Renal pelvis (tissue), 12 donors: Measurements from ENCODE around the gene CD300C. TPM values are rescaled to one million over a fixed set of nuclear protein-coding genes. Genes with fewer than 3 reads are reported as not detected.
"Not testable (repeated sequence)": the region's sequence is repeated elsewhere in the genome, so short reads cannot be mapped to it uniquely, and the experiment has no call there.

Source experiments
- DNase-seq: peaks from one replicate; pipeline ENCODE4 v3.0.0-alpha.2; 2013
- long read RNA-seq, 16 experiments: transcript quantifications; one replicate each; lab custom pipeline, GENCODE V29; 2026
- polyA plus RNA-seq, 3 donors: library from polyadenylated mRNA; unstranded; fragments of 120-200 nt; gene quantifications; one replicate each; pipeline ENCODE4 v1.2.1, GENCODE V29; 2013; ENCODE audit not compliant: insufficient read length in 3 of 3

CD300C gene
- under 1 TPM; 0.56 to 0.68 (median 0.59) TPM for polyA plus RNA-seq
- long read RNA-seq, donor 1, partial matches to known transcripts = 0 of 1 reads
- long read RNA-seq, donor 1, other reads (novel, unspliced or antisense) = 0 of 1 reads
- long read RNA-seq, donor 2 = 0 reads
- long read RNA-seq, donor 3 = 0 reads
- long read RNA-seq, donor 4 = 0 reads
- long read RNA-seq, donor 5 = 0 reads
- long read RNA-seq, donor 6, partial matches to known transcripts = 0 of 1 reads
- long read RNA-seq, donor 6, other reads (novel, unspliced or antisense) = 0 of 1 reads
- long read RNA-seq, donor 7 = 0 reads
- long read RNA-seq, donor 8 = 0 reads
- long read RNA-seq, donor 9 = 0 reads
- long read RNA-seq, donor 10 = 0 reads
- long read RNA-seq, donor 11 = 0 reads
- long read RNA-seq, donor 12 = 0 reads
- long read RNA-seq, donor 13 = 0 reads
- long read RNA-seq, donor 14 = 0 reads
- long read RNA-seq, donor 15 = 0 reads
- long read RNA-seq, donor 16 = 0 reads

DNA sequence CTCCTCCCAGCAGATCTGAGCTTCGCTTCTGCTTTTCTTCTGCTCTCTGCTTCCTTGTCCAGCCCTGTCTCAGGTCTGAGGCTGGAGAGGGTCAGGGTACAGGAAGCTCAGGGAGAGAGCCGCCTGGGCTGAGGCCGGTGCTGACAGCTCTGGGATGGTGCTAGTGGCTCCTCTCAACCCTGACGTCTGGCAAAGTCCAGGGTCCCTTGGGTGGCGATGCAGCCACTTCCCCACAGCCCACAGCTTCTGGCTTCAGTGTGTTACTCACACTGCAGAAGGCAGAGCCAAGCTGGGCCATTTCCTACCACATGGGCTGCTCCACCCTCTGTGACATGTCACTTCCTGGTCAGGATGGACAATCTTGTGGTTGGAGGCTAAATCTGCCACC lies at the start of gene CD300C:
TSS of gene CD300C (minus strand) at position 273 of the 388 bp plus-strand sequence. CDS start 333 bp downstream, outside the sequence.
- no peak for DNase-seq

DNA sequence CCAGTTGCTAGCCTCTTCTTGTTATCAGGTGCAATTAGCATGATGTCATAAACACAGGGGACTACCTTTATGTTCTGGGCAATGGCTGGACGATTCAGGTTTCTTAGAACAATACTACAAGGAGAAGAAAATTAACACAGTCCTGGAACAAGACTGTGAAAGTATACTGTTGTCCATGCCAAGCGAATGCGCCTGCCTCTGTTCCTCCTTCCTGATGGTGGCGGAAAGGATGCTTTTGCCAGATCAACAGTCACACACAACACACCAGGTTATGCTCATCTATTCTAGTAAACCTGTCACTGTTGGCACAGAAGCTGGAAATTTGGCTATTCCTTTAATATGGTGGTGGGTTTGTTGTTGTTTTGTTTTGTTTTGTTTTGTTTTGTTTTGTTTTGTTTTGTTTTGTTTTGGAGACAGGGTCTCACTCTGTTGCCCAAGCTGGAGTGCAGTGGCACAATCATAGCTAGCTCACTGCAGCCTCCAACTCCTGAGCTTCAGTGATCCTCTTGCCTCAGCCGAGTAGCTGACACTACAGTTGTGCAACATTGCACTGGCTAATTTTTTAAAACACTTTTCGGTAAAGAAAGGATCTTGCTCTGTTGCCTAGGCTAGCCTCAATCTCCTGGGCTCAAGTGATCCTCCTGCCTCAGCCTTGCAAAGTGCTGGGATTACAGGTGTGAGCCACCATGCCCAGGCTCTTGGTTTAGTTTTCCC lies 49.3 kb upstream of the CD300C start:
- DNase-seq = no peak

- no peak for DNase-seq
Measured at GRCh38 chr17:74592087-74592990, 46.4 kb upstream of the CD300C start, which contains the start of gene CD300LD. CD300LD (minus strand) TSS chr17:74592283; CDS start chr17:74592202, 81 bp downstream.

DNA sequence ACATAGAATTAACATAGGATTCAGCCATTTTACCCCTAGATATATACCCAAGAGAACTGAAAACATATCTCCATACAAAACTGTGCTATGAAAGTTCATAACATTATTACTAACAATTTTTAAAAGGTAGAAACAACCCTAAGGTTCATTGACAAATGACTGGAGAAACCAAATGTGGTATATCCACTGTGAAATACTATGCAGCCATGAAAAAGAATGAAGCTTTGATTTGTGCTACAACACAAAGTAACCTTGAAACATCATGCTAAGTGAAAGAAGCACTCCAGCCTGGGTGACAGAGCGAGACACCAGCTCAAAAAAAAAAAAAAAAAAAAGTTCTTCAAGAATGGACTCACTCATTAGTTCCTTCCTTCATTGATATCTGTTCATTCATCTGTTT lies 45.6 kb upstream of the CD300C start:
- DNase-seq = no peak

DNA sequence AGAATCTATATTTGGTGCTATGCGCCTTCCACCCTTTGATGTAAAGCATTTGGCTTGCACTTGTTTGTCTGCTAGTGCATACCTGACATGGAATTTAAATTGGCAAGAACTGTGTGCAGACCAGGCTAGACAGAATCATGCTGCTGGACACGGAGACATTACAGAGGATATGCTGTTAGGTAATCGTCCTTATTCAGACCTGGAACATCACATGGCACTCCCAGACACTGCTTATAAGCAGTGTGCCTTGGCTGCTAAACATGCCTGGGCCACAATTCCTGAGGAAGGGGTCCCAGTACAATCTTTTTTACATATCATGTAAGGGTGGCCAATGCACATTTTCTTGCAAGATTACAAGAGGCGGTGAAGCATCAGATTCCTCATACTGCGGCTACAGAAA lies 39.8 kb upstream of the CD300C start:
- DNase-seq = no peak

- no peak for DNase-seq
Measured at GRCh38 chr17:74584292-74585060, 38.6 kb upstream of the CD300C start.

DNA sequence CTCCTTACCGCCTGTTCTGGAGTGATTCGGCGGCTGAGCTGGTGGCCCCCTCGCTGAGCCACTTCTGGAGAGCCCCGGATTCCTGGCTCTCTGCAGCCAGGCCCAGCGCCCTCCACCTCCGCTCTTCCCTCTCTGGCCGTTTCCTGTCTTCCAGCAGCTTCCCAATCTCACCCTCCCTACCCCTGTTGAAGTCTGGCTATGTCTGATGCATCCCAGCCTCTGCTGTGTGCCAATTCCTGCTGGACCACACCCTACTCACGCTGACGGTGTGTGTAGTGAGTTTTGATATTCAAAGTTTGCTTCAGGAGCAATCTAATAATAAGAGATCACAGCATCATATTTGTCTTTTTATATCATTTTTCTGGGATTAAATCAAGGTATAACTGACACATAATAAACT lies 36.7 kb upstream of the CD300C start:
- DNase-seq = no peak

DNA sequence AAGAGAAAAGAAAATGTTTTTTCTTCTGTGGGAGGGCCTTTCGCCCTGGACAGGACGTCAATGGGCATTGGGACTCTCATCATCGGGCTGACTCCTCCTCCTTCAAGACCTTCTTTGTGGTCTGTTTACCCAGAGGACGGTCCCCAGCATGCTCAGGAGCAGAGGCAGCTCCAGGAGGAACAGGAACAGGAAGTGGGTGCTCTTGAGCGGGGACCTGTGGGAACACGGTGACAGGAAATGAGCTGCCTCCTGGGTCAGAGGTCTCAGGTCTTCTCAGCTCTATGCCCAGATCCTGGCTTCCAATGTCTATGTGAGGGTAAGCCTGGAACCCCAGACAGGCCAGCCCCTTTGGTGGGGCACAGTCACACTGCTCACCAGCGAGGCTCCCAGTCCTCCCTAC lies 34.0 kb upstream of the CD300C start:
- no peak for DNase-seq

DNA sequence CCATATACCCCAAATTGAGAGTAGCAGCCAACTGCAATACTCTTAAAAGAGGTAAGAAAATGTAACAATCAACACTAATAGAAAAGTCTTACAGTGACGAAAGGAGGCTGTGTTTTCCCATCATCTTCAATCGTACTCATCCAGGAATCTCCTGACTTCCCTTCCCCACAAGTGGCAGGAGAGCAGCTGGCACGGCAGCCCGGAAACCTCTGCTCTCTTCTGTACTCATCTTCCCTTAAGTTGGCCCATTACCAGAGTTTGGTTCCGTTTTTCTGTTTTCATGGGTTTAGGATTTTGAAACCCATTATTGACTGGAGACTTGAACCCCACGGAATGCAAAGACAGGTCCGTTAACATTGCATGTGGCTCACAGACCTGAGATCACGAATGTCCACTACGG lies 33.1 kb upstream of the CD300C start:
- no peak for DNase-seq

GRCh38 chr17:74574489-74575142 lies 28.7 kb upstream of the CD300C start:
- DNase-seq = no peak

DNA sequence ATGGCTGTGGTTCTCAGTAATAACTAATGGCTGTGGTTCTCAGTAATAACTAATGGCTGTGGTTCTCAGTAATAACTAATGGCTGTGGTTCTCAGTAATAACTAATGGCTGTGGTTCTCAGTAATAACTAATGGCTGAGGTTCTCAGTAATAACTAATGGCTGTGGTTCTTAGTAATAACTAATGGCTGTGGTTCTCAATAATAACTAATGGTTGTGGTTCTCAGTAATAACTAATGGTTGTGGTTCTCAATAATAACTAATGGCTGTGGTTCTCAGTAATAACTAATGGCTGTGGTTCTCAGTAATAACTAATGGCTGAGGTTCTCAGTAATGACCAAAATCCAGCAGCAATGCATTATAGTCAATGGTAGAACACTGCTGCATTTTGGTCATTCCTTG lies 27.7 kb upstream of the CD300C start:
- DNase-seq = not testable (repeated sequence)

- no peak for DNase-seq
Measured at GRCh38 chr17:74573169-74573568, 27.3 kb upstream of the CD300C start.

DNA sequence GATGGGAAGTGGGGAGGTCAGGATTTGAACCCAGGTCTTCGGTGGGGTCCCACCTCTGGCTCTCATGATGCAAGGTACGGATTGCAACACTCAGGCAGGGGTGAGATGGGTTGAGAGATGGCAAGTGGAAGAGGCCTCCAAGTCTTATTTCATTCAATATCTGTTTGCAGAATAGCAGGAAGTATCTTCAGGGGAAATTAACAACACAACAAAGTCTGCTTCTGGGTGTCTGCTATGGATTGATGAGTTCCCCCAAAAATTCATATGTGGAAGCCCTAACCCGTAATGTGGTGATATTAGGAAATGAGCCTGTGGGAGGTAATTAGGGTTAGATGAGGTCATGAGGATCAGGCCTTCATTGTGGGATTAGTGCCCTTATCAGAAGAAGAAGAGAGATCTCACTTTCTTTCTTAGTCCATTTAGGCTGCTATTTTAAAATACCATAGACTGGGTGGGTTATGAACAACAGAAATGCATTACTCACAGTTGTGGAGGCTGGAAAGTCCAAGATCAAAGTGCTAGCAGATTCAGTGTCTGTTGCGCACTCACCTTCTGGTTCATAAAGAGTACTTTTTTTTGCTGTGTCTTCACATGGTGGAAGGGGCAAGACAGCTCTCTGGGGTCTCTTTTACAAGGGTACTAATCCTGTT lies 25.8 kb upstream of the CD300C start:
- DNase-seq = no peak

GRCh38 chr17:74569020-74570003 lies 23.4 kb upstream of the CD300C start:
- no peak for DNase-seq

- DNase-seq = no peak
Measured at GRCh38 chr17:74568106-74568873, 22.4 kb upstream of the CD300C start.

DNA sequence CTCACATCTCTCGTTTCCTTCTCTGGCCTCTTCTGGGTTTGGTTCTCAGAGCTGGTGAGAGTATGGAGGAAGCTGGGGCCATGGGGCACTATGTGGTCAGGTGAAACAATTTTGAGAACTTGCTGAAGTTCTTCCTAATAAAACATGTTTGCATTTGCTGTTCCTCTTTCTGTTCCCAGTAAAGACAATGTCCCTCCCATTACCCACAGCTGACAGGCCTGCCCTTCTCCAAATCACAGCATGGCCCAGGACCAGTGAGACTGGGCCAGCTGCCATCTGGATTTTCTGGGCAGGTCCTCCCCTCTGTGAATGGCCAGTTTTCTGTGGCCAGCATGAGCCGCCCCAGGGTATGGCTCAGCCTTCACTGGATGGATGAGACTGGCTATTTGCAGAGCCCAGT lies 21.5 kb upstream of the CD300C start, which contains the start of gene CD300H:
TSS of gene CD300H (minus strand) at position 113 of the 400 bp plus-strand sequence.
- DNase-seq = no peak

GRCh38 chr17:74566132-74566753 lies 20.3 kb upstream of the CD300C start:
- DNase-seq = no peak
